WTC11 (cell line): ENCODE results near the gene KIDINS220.

Experiments
- NFATC4 ChIP-seq: fragments of 250-450 bp; sonication (Bioruptor Pico); IDR thresholded peaks from 2 replicates; pipeline ENCODE4 v1.9.0; 2021; ENCODE audit warnings: mild to moderate bottlenecking
- TEAD4 ChIP-seq: sonication (generic); formaldehyde crosslinking; IDR thresholded peaks from 2 replicates; pipeline ENCODE4 v1.8.0; 2022; ENCODE audit warnings: mild to moderate bottlenecking, missing genetic modification reagents
- ZNF121 ChIP-seq: sonication (generic); formaldehyde crosslinking; IDR thresholded peaks from 2 replicates; pipeline ENCODE4 v1.8.0; 2023; ENCODE audit warnings: missing genetic modification reagents
- ZNF232 ChIP-seq: sonication (generic); formaldehyde crosslinking; IDR thresholded peaks from 2 replicates; pipeline ENCODE4 v1.8.0; 2022; ENCODE audit warnings: mild to moderate bottlenecking, missing genetic modification reagents
- ZNF263 ChIP-seq: sonication (generic); formaldehyde crosslinking; IDR thresholded peaks from 2 replicates; pipeline ENCODE4 v1.8.1; 2022; ENCODE audit warnings: low read depth, mild to moderate bottlenecking, moderate library complexity, missing genetic modification reagents
- ZNF396 ChIP-seq: fragments of 250-450 bp; sonication (Bioruptor Pico); IDR thresholded peaks from 2 replicates; pipeline ENCODE4 v1.8.0; 2021; ENCODE audit warnings: mild to moderate bottlenecking, moderate library complexity, borderline replicate concordance
- TF ChIP-seq, protein P1 (sequence below): sonication (generic); formaldehyde crosslinking; IDR thresholded peaks from 2 replicates; pipeline ENCODE4 v1.8.1; 2023; ENCODE audit warnings: mild to moderate bottlenecking, moderate library complexity, missing genetic modification reagents
- TF ChIP-seq, protein P2 (sequence below): fragments of 250-450 bp; sonication (Bioruptor Pico); IDR thresholded peaks from 2 replicates; pipeline ENCODE4 v1.9.0; 2021; ENCODE audit warnings: mild to moderate bottlenecking
- TF ChIP-seq, protein P3 (sequence below): sonication (generic); formaldehyde crosslinking; IDR thresholded peaks from 2 replicates; pipeline ENCODE4 v1.8.0; 2022; ENCODE audit warnings: missing genetic modification reagents
- TF ChIP-seq, protein P4 (sequence below): sonication (generic); formaldehyde crosslinking; IDR thresholded peaks from 2 replicates; pipeline ENCODE4 v1.8.1; 2023; ENCODE audit warnings: mild to moderate bottlenecking, missing genetic modification reagents, moderate library complexity
- TF ChIP-seq, protein P5 (sequence below): fragments of 200-600 bp; IDR thresholded peaks from 2 replicates; pipeline ENCODE4 v1.8.0; 2022; ENCODE audit warnings: antibody characterized with exemption
- TF ChIP-seq, protein P6 (sequence below): sonication (generic); formaldehyde crosslinking; conservative IDR thresholded peaks from 2 replicates; pipeline ENCODE4 v1.8.1; 2022; ENCODE audit warnings: mild to moderate bottlenecking, missing genetic modification reagents

DNA sequence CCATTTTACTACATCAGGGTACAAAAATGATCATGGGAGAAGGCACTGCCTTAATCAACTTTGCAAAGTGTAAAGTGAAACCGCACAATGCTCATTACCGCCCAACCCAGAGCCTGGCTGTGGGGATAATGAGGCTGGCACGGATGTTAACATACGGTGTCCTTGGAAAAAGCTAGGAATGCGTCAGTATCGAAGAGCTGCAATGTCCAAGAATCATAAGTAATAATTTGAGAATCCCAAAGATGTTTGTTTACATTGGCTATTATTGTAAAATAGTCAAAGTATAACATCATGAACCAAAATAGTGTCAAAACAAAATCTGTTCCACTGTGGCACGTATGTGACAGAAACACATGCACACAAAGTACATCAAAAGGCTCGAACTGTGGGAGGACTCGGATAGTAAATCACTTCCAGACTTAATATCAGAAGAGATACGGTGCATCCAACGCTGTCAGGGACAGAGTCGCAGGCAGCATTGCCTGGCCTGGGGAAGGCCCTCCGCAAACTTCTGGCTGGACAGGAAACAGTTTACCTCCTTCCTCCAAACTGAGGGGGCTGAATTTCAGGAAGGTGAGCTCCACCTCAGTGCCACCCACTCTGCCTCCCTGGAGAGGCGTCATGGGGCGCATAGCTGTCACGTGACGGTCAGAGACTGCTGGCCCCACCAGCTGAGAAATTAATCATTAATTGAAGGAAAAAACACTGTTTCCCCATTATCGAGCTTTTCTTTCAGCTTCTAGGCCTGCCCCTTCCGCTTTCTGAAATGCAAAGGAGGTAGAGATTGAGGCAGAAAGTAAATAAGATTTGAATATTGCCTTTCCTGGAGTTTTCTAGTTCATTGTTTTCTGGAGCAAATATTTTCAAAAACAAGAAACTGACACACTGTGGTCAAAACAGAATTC, 157.3 kb downstream of the KIDINS220 start:
- TF ChIP-seq, protein P1, sequence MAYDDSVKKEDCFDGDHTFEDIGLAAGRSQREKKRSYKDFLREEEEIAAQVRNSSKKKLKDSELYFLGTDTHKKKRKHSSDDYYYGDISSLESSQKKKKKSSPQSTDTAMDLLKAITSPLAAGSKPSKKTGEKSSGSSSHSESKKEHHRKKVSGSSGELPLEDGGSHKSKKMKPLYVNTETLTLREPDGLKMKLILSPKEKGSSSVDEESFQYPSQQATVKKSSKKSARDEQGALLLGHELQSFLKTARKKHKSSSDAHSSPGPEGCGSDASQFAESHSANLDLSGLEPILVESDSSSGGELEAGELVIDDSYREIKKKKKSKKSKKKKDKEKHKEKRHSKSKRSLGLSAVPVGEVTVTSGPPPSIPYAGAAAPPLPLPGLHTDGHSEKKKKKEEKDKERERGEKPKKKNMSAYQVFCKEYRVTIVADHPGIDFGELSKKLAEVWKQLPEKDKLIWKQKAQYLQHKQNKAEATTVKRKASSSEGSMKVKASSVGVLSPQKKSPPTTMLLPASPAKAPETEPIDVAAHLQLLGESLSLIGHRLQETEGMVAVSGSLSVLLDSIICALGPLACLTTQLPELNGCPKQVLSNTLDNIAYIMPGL (CRISPR knock-in tag), result no peak
- TF ChIP-seq ZNF263 (CRISPR knock-in tag) (no peak), NFATC4 (CRISPR knock-in tag) (no peak), ZNF396 (no peak), ZNF232 (CRISPR knock-in tag) (no peak), ZNF121 (no peak), TEAD4 (CRISPR knock-in tag) (no peak)
- TF ChIP-seq, protein P2, sequence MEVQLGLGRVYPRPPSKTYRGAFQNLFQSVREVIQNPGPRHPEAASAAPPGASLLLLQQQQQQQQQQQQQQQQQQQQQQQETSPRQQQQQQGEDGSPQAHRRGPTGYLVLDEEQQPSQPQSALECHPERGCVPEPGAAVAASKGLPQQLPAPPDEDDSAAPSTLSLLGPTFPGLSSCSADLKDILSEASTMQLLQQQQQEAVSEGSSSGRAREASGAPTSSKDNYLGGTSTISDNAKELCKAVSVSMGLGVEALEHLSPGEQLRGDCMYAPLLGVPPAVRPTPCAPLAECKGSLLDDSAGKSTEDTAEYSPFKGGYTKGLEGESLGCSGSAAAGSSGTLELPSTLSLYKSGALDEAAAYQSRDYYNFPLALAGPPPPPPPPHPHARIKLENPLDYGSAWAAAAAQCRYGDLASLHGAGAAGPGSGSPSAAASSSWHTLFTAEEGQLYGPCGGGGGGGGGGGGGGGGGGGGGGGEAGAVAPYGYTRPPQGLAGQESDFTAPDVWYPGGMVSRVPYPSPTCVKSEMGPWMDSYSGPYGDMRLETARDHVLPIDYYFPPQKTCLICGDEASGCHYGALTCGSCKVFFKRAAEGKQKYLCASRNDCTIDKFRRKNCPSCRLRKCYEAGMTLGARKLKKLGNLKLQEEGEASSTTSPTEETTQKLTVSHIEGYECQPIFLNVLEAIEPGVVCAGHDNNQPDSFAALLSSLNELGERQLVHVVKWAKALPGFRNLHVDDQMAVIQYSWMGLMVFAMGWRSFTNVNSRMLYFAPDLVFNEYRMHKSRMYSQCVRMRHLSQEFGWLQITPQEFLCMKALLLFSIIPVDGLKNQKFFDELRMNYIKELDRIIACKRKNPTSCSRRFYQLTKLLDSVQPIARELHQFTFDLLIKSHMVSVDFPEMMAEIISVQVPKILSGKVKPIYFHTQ (CRISPR knock-in tag), result no peak
- TF ChIP-seq, protein P3, sequence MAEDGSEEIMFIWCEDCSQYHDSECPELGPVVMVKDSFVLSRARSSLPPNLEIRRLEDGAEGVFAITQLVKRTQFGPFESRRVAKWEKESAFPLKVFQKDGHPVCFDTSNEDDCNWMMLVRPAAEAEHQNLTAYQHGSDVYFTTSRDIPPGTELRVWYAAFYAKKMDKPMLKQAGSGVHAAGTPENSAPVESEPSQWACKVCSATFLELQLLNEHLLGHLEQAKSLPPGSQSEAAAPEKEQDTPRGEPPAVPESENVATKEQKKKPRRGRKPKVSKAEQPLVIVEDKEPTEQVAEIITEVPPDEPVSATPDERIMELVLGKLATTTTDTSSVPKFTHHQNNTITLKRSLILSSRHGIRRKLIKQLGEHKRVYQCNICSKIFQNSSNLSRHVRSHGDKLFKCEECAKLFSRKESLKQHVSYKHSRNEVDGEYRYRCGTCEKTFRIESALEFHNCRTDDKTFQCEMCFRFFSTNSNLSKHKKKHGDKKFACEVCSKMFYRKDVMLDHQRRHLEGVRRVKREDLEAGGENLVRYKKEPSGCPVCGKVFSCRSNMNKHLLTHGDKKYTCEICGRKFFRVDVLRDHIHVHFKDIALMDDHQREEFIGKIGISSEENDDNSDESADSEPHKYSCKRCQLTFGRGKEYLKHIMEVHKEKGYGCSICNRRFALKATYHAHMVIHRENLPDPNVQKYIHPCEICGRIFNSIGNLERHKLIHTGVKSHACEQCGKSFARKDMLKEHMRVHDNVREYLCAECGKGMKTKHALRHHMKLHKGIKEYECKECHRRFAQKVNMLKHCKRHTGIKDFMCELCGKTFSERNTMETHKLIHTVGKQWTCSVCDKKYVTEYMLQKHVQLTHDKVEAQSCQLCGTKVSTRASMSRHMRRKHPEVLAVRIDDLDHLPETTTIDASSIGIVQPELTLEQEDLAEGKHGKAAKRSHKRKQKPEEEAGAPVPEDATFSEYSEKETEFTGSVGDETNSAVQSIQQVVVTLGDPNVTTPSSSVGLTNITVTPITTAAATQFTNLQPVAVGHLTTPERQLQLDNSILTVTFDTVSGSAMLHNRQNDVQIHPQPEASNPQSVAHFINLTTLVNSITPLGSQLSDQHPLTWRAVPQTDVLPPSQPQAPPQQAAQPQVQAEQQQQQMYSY (CRISPR knock-in tag), result no peak
- TF ChIP-seq, protein P4, sequence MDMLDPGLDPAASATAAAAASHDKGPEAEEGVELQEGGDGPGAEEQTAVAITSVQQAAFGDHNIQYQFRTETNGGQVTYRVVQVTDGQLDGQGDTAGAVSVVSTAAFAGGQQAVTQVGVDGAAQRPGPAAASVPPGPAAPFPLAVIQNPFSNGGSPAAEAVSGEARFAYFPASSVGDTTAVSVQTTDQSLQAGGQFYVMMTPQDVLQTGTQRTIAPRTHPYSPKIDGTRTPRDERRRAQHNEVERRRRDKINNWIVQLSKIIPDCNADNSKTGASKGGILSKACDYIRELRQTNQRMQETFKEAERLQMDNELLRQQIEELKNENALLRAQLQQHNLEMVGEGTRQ (CRISPR knock-in tag), result peak; percentile 82
- TF ChIP-seq, protein P5, sequence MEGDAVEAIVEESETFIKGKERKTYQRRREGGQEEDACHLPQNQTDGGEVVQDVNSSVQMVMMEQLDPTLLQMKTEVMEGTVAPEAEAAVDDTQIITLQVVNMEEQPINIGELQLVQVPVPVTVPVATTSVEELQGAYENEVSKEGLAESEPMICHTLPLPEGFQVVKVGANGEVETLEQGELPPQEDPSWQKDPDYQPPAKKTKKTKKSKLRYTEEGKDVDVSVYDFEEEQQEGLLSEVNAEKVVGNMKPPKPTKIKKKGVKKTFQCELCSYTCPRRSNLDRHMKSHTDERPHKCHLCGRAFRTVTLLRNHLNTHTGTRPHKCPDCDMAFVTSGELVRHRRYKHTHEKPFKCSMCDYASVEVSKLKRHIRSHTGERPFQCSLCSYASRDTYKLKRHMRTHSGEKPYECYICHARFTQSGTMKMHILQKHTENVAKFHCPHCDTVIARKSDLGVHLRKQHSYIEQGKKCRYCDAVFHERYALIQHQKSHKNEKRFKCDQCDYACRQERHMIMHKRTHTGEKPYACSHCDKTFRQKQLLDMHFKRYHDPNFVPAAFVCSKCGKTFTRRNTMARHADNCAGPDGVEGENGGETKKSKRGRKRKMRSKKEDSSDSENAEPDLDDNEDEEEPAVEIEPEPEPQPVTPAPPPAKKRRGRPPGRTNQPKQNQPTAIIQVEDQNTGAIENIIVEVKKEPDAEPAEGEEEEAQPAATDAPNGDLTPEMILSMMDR, result no peak
- TF ChIP-seq, protein P6, sequence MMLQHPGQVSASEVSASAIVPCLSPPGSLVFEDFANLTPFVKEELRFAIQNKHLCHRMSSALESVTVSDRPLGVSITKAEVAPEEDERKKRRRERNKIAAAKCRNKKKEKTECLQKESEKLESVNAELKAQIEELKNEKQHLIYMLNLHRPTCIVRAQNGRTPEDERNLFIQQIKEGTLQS (CRISPR knock-in tag), result no peak
